Measurements from ENCODE around the gene RAB3A.
"Not testable (repeated sequence)": the region's sequence is repeated elsewhere in the genome, so short reads cannot be mapped to it uniquely, and the experiment has no call there.

Gene RAB3A

GRCh38 chr19:18223860-18224524, 20.1 kb upstream of the RAB3A start:
- no peak for DNase-seq

GRCh38 chr19:18221815-18222725, 18.2 kb upstream of the RAB3A start:
- no peak for DNase-seq

DNA sequence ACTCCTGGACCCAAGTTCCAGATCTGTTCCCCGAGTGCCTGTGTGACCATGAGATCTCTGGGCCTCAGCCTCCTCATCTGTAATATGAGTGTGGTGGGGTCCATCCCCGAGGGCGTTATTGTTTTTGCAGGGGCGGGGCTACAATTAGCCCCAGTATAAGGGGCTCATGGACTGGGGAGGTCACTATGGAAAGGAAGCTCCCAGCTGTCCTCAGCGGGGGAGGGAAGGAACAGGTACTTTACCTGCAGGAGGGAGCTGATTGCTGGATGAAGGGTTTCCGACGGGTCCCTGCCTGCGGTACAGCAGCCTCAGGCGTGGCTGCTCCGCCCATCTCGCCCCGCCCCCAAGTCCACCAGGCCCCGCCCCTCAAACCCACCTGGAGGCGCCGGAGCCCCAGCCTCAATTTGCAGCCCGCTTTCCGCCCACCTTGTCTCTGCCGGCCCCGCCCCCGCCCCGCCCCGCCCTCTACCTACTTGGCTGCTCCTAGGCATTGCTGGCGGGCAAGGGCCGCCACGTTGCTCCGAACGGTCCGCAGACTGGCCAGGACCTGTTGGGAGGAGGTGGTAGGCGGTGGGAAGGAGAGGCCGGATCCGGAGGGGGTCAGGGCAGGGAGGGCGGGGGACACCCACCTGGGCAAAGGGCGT, 16.9 kb upstream of the RAB3A start:
- DNase-seq = no peak

- DNase-seq = no peak
Observed at GRCh38 chr19:18219911-18220631, 16.2 kb upstream of the RAB3A start.

GRCh38 chr19:18218600-18218999, 14.8 kb upstream of the RAB3A start:
- no peak for DNase-seq

GRCh38 chr19:18218159-18218558, 14.3 kb upstream of the RAB3A start:
- no peak for DNase-seq

DNA sequence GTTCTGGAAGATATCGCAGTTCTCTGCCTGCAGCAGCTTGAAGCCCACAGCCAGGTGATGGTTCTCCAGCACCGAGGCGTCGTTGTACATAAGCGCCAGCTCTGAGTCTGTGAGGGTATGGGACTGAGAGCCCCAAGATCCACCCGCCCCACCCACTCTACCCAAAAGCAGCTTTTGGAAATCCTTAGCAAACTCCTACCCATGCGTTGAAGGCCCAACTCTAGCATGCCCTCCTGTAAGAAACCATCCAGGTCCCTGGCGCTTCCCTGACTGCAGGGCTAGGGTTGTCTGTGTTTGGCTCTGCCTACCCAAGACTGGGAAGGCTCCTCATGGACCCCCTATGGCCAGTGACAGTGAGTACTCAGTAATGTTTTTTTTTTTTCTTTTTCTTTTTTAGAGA, 12.9 kb upstream of the RAB3A start:
- no peak for DNase-seq

DNA sequence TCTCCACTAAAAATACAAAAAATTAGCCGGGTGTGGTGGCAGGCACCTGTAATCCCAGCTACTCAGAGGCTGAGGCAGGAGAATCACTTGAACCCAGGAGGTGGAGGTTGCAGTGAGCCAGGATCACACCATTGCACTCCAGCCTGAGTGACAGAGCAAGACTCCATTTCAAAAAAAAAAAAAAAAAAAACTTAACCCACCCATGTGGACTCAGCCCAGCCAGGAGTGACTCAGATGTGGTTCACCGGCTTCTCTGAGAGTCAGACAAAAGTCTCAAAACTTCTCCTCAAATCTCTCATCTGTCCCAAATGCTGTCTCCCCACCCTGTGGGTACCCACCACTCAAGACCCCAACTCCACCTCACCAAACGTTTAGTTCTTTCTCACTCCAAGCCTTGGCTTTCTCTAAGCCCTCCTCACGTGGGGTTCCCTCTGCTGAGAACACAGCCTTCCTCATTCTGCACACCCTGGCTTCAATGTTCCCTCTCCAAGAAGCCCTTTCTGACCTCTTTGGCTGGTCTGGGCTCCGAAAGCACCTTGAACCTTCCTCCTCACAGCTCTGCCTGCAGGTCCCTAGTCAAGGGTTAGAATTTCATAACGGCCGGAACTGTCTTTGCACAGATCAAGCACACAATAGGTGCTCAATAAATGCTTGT, 11.1 kb upstream of the RAB3A start:
- DNase-seq = no peak

DNA sequence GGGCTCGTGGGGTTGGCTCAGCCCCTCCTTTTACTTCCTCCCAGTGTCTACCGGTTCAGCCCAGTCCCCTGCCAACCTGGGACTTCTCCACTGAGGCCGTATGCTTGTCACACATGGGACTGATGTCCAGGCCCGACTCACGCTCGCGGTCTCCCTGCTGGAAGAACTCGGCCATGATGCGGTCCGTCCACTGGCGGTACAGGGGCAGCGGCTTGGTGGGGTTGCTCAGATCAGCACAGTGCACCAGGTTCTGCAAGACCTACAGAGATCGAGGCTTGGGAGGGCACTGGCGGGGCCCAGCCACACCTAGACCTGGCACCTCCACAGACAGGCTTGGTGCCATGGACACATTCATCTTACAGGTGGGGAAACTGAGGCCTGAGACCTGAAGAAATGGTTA, 7.8 kb upstream of the RAB3A start:
- DNase-seq = no peak

- not testable (repeated sequence) for DNase-seq
Observed at GRCh38 chr19:18209912-18210311, 6.1 kb upstream of the RAB3A start.

GRCh38 chr19:18208098-18208951, 4.5 kb upstream of the RAB3A start:
- DNase-seq = no peak

- no peak for DNase-seq
Observed at GRCh38 chr19:18206018-18206417, 2.2 kb upstream of the RAB3A start.

DNA sequence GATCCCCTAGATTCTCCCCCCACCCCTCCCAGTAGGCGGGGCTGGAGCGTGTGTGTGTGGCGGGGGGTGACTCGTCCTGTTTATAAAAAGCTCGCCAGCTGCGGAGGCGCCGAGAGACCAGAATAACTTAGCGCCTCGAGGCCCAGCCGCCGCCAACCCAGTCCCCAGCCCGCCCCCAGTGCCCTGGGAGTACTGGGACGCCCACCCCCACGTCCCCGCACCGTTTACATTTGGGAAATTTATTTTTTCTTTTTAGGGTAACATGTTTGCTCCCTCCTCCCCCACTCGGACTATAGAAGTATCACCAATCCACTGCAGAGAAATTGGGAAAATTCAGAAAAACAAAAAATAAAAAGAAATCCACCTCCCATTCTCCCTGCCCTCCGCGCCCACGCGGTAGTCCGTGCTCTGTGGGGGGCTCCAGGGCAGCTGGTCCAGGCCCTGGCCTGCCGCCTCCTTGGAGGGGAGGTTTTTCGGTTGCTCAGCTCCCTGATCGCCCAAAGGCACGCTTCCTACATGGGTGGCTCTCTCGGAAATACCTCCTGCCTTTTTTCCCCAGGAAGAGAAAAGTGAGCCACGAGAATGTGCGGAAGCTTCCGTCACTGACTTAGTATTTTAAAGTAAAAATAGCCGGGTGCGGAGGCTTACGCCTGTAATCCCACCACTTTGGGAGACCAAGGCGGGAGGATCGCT, 1.5 kb upstream of the RAB3A start:
- peak; percentile 62 for DNase-seq

DNA sequence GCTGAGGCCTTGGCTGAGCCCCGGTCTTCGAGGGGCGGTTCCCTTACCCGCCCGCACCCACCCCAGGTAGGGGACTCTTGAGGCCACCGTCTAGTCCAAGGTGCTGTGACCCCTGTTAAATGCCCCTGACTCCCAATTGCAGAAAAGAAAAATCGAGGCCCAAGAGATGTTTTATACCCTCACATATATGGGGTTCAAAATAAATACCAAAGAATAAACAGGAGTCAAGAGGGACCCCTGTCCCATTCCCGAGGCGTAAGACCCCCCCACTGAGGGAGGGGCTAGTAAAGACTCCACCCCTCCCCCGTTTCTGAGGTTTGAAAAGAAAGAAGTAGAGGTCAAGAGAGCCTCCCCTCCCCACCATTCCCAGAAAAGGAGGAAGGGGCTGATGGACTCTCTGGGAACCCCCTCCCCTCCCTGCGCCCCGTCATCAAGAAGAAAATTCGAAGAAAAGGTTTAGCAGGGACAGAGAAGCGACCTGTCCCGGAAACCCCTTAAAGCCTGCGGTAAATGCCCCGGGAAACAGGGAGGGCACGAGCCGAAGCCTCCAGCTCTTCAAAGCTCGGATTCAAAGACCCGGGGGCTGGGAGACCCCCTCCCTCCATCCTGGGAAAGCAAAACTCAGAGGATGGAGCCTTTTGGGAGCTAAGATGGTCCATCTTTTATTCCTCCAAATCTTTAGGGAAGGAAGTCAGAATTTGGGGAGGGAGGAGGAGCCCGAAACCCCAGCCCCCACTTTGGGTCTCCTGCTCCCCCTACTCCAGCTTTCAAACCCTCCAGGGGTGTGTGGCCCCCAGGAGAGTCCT, 755 bp upstream of the RAB3A start:
- peak; percentile 78 for DNase-seq

GRCh38 chr19:18203408-18203862, 407 bp downstream of the RAB3A start:
- DNase-seq = no peak

GRCh38 chr19:18202778-18203407, 949 bp downstream of the RAB3A start:
- DNase-seq = no peak

DNA sequence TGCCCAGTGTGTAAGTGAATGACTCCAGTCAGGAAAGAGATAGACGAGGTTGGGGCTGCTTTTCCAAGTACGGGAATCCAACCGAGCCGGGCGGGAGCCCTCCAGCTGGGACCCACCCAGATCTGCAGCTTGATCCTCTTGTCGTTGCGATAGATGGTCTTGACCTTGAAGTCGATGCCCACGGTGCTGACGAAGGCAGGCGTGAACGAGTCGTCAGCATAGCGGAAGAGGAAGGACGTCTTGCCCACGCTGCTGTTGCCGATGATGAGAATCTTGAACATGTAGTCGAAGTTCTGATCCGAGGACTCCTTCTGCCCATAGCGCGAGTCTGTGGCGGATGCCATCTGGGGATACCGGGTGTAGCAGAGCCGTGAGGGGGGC, 1.5 kb downstream of the RAB3A start:
- no peak for DNase-seq

DNA sequence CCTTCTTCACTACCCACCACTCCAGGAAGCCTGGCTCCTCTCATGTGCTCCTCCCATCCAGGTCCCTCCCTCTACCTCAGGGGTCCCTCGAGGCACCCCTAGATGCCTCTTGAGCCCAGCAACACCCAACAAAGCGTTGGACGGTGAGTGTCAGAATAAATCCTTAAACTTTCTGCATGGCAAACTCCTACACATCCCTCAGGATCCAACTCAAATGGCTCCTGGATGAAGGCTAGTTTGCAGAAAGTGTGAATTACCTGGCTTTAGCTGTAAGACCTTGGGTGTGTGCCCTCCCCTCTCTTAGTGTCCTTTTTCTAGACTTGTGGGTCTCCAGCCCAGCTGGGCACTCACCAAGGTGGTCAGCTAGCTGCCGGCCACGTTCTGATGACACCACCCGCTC, 5.5 kb downstream of the RAB3A start:
- DNase-seq = no peak

GRCh38 chr19:18197941-18198340, 5.9 kb downstream of the RAB3A start:
- DNase-seq = no peak

DNA sequence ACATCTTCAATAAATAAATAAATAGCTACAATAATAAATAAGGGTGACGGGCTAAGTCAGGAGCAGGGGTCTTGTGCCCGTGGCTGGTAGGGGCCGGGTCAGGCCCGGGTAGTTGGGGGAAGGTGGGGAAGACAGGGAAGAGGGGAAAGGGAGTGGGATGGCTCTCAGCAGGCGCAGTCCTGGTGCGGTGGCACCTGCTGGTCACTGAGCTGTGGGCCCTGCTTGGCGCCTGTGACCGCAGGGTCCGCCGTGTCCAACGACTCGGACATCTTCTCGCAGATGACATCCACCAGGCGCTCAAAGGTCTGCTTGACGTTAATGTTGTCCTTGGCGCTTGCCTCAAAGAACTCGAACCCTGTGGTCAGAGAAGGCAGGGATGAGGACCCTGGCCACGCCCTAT, 6.5 kb downstream of the RAB3A start:
- no peak for DNase-seq
